Sigmoid colon (tissue), 4 donors: Measurements from ENCODE around the gene AP1G2.

Experiments
- CTCF ChIP-seq, 4 experiments: fragments of 450-650 bp in 3 of 4; fragments of 200-600 bp in 1 of 4; IDR thresholded peaks; one replicate each; pipeline ENCODE4 v1.5.1; 2016 to 2019; ENCODE audit warnings: antibody characterized with exemption in 4 of 4, mild to moderate bottlenecking in 3 of 4, moderate library complexity in 2 of 4
- EP300 ChIP-seq, 4 donors: sonication (generic); formaldehyde crosslinking; IDR thresholded peaks; one replicate each; pipeline ENCODE4 v1.6.1; 2017; ENCODE audit warnings: antibody characterized with exemption in 4 of 4
- POLR2A ChIP-seq, 2 donors: fragments of 450-650 bp; IDR thresholded peaks; one replicate each; pipeline ENCODE4 v1.6.1; 2016; ENCODE audit warnings: antibody characterized with exemption in 2 of 2, mild to moderate bottlenecking in 2 of 2, moderate library complexity in 2 of 2

GRCh38 chr14:23537351-23538049, 30.1 kb downstream of the AP1G2 start:
- TF ChIP-seq POLR2A (IDR thresholded peaks at IDR 0.05) (no peak), CTCF (IDR thresholded peaks at IDR 0.05) (no peak), EP300 (IDR thresholded peaks at IDR 0.05) (no peak)
